Body of pancreas (tissue), 4 donors: ENCODE measurements around the gene MZF1. TPM values are rescaled to one million over a fixed set of nuclear protein-coding genes. Genes with fewer than 3 reads are reported as not detected.

Experiments used
- ATAC-seq: fragments of 150-250 bp; one replicate; pipeline ENCODE4 v1.9.1; 2016
- DNase-seq, 4 donors: peaks; one replicate each; pipeline ENCODE4 v3.0.0-alpha.2; 2019
- H3K27ac ChIP-seq, 4 donors: fragments of 200-600 bp; sonication (generic); 1 replicate in 3 of 4; 2 replicates in 1 of 4; pipeline versions ENCODE4 v1.5.1 to v1.6.1; 2016 to 2019; ENCODE audit warnings: mild to moderate bottlenecking in 1 of 4, mixed read lengths in 1 of 4, moderate library complexity in 1 of 4
- H3K27me3 ChIP-seq, 2 donors: fragments of 200-600 bp; sonication (generic); one replicate each; pipeline ENCODE4 v1.6.0; 2016; ENCODE audit warnings: mild to moderate bottlenecking in 1 of 2
- H3K36me3 ChIP-seq, 2 donors: fragments of 200-600 bp; sonication (generic); replicated peaks in 1 of 2; 2 replicates each; pipeline ENCODE4 v1.5.1; 2016; ENCODE audit warnings: low read depth in 2 of 2; ENCODE audit not compliant: insufficient read depth in 1 of 2
- H3K4me1 ChIP-seq: fragments of 200-600 bp; sonication (generic); one replicate; pipeline ENCODE4 v1.6.0; 2016
- H3K4me3 ChIP-seq, 2 donors: fragments of 200-600 bp; sonication (generic); 1 replicate in 1 of 2; 2 replicates in 1 of 2; pipeline ENCODE4 v1.5.1; 2016 to 2019
- H3K9me3 ChIP-seq, 3 donors: fragments of 200-600 bp; sonication (generic); 1 replicate in 2 of 3; 2 replicates in 1 of 3; pipeline ENCODE4 v1.5.1; 2016
- CTCF ChIP-seq, 7 experiments: fragments of 450-650 bp in 4 of 7; fragments of 200-600 bp in 3 of 7; sonication (generic) in 3 of 7; IDR thresholded peaks; one replicate each; pipeline ENCODE4 v1.5.1; 2016 to 2019; ENCODE audit warnings: antibody characterized with exemption in 7 of 7
- POLR2A ChIP-seq, 3 donors: fragments of 450-650 bp; IDR thresholded peaks; one replicate each; pipeline ENCODE4 v1.6.1; 2016; ENCODE audit warnings: antibody characterized with exemption in 3 of 3, mild to moderate bottlenecking in 2 of 3
- WGBS, 2 donors: methylation state at CpG; one replicate each; pipeline ENCODE4 v1.1.5; 2017; 5-methylcytosine and 5-hydroxymethylcytosine counted together
- intact Hi-C: fragments of 100-400 bp; cut with DNase I; formaldehyde crosslinking; loops from one replicate; pipeline ENCODE4 v1.15.1; 2023
- total RNA-seq, 2 donors: library from RNA; depleted of rRNA; stranded (reverse); fragments of >200 nt; gene quantifications; one replicate each; pipeline ENCODE4 v1.1.0, GENCODE V29; 2016

The MZF1 gene
- total RNA-seq, 2 donors from 2014 or later: 31.4 to 59.3 TPM

GRCh38 chr19:58569943-58570670, 3.0 kb downstream of the MZF1 start:
- H3K27ac ChIP-seq: no peak overlapping the region

GRCh38 chr19:58569191-58569942, 3.8 kb downstream of the MZF1 start:
- ATAC-seq (no peak), DNase-seq (peak in 3 of 4 donors; percentile 1 to 10 (median 9))
- H3K36me3 ChIP-seq: no peaks in the 10 kb centered on the region

More at GRCh38 chr19:58569943-58570670, 3.0 kb downstream of the MZF1 start:
- DNase-seq (peak; percentile 2 to 11 (median 6)), ATAC-seq (no peak)
- Histone ChIP-seq H3K4me3 (no peak overlapping the region), H3K4me1 (peaks cover 19% of the 10 kb centered on the region), H3K36me3 (no peaks in the 10 kb centered on the region), H3K9me3 (no peaks in the 10 kb centered on the region), H3K27me3 (no peaks in the 10 kb centered on the region)
- 88% methylated on average over 7 to 8 of the region's 8 CpGs for WGBS, 2 donors
- intact Hi-C loops: no loop called here
- TF ChIP-seq POLR2A (IDR thresholded peaks at IDR 0.05) (no peak), CTCF (IDR thresholded peaks at IDR 0.05) (no peak)

GRCh38 chr19:58568453-58569130, 4.5 kb downstream of the MZF1 start:
- DNase-seq: peak in 2 of 4 donors; percentile 1 to 8
- Histone ChIP-seq H3K4me3 (no peak overlapping the region), H3K9me3 (no peaks in the 10 kb centered on the region), H3K36me3 (no peaks in the 10 kb centered on the region), H3K4me1 (peaks cover 11% of the 10 kb centered on the region), H3K27ac (no peak overlapping the region), H3K27me3 (no peaks in the 10 kb centered on the region)
- TF ChIP-seq CTCF (IDR thresholded peaks at IDR 0.05) (no peak), POLR2A (IDR thresholded peaks at IDR 0.05) (no peak)
- ATAC-seq: no peak
- WGBS, 2 donors: 81 to 86% methylated on average over 4 of the region's 4 CpGs
- intact Hi-C loops: no loop called here

More at GRCh38 chr19:58569191-58569942, 3.8 kb downstream of the MZF1 start:
- Histone ChIP-seq H3K27me3 (no peaks in the 10 kb centered on the region), H3K9me3 (no peaks in the 10 kb centered on the region), H3K4me3 (no peak overlapping the region), H3K27ac (no peak overlapping the region), H3K4me1 (peaks cover 17% of the 10 kb centered on the region)
- intact Hi-C loops: no loop called here
- WGBS, 2 donors: 84 to 92% methylated on average over 5 to 6 of the region's 6 CpGs
- TF ChIP-seq POLR2A (IDR thresholded peaks at IDR 0.05): no peak
- no peak for TF ChIP-seq CTCF (IDR thresholded peaks at IDR 0.05)

- intact Hi-C loops: no loop called here
- 94 to 98% methylated on average over 5 of the region's 5 CpGs for WGBS, 2 donors
- H3K4me1 ChIP-seq: peaks cover 20% of the 10 kb centered on the region
- H3K4me3 ChIP-seq: no peak overlapping the region
- DNase-seq (peak in 2 of 4 donors; percentile 1 to 9), ATAC-seq (no peak)
- no peaks in the 10 kb centered on the region for H3K27me3 ChIP-seq
- no peaks in the 10 kb centered on the region for H3K36me3 ChIP-seq
- H3K9me3 ChIP-seq: no peaks in the 10 kb centered on the region
- H3K27ac ChIP-seq: no peak overlapping the region
- TF ChIP-seq POLR2A (IDR thresholded peaks at IDR 0.05): no peak
- no peak for TF ChIP-seq CTCF (IDR thresholded peaks at IDR 0.05)
These were observed 6.1 kb downstream of the MZF1 start for GRCh38 chr19:58566989-58567388.
